Upper lobe of left lung (tissue), 6 donors: ENCODE results near the gene GALNT18. TPM values are rescaled to one million over a fixed set of nuclear protein-coding genes. Genes with fewer than 3 reads are reported as not detected.

Source experiments
- ATAC-seq, 2 donors: fragments of 200-7000 bp; cut with Tn5 transposase; one replicate each; pipeline ENCODE4 v1.9.1; 2022; ENCODE audit warnings: mild to moderate bottlenecking in 2 of 2, moderate library complexity in 2 of 2; ENCODE audit not compliant: low FRiP score in 2 of 2
- DNase-seq, 2 donors: peaks; one replicate each; pipeline ENCODE4 v3.0.0-alpha.2; 2019 to 2020
- H3K27ac ChIP-seq, 4 donors: fragments of 200-600 bp; sonication (generic); one replicate each; pipeline ENCODE4 v1.5.1; 2016 to 2019
- H3K27me3 ChIP-seq, 4 donors: fragments of 200-600 bp; sonication (generic); one replicate each; pipeline ENCODE4 v1.5.1; 2017 to 2019
- H3K36me3 ChIP-seq, 4 donors: fragments of 200-600 bp; sonication (generic); one replicate each; pipeline ENCODE4 v1.5.1; 2016 to 2019
- H3K4me1 ChIP-seq, 4 donors: fragments of 200-600 bp; sonication (generic); one replicate each; pipeline ENCODE4 v1.5.1; 2018 to 2019
- H3K4me3 ChIP-seq, 4 donors: fragments of 200-600 bp; sonication (generic); one replicate each; pipeline ENCODE4 v1.5.1; 2017 to 2019; ENCODE audit warnings: mild to moderate bottlenecking in 2 of 4, moderate library complexity in 1 of 4
- H3K9me3 ChIP-seq, 4 donors: fragments of 200-600 bp; sonication (generic); one replicate each; pipeline ENCODE4 v1.5.1; 2018 to 2019
- CTCF ChIP-seq, 6 experiments: fragments of 450-650 bp in 4 of 6; fragments of 200-600 bp in 2 of 6; sonication (generic) in 2 of 6; IDR thresholded peaks; one replicate each; pipeline ENCODE4 v1.5.1; 2016 to 2019; ENCODE audit warnings: antibody characterized with exemption in 6 of 6
- EP300 ChIP-seq, 4 donors: sonication (generic); formaldehyde crosslinking; IDR thresholded peaks; one replicate each; pipeline ENCODE4 v1.5.1; 2017; ENCODE audit warnings: antibody characterized with exemption in 4 of 4, control low read depth in 2 of 4
- POLR2A ChIP-seq, 4 donors: fragments of 450-650 bp; IDR thresholded peaks; one replicate each; pipeline ENCODE4 v1.5.1; 2016 to 2017; ENCODE audit warnings: antibody characterized with exemption in 4 of 4, mild to moderate bottlenecking in 2 of 4
- POLR2AphosphoS5 ChIP-seq, 2 donors: sonication (generic); formaldehyde crosslinking; IDR thresholded peaks; one replicate each; pipeline ENCODE4 v1.5.1; 2017; ENCODE audit warnings: antibody characterized with exemption in 2 of 2
- WGBS, 2 donors: methylation state at CpG; one replicate each; pipeline ENCODE4 v1.1.5; 2017 to 2018; 5-methylcytosine and 5-hydroxymethylcytosine counted together
- total RNA-seq, 6 donors: library from RNA; depleted of rRNA in 4 of 6; stranded (reverse); fragments of >200 nt in 4 of 6; gene quantifications; one replicate each; pipeline versions ENCODE4 v1.1.0 to v1.2.1, GENCODE V29; 2016 to 2021
- donor health status: DM: no; HTN: no; CAD: no; lungs with moderate emphysema.
- donor health status: DM: no; HTN: yes; CAD: no; lungs with severe emphysema.

Gene GALNT18
- total RNA-seq, 6 donors from 2014 or later: 48.2 to 115 (median 61.8) TPM

- WGBS, 2 donors: 76 to 88% methylated on average over 2 of the region's 2 CpGs
- no peak for TF ChIP-seq CTCF (IDR thresholded peaks at IDR 0.05)
- TF ChIP-seq POLR2AphosphoS5 (IDR thresholded peaks at IDR 0.05): no peak
- no peak for TF ChIP-seq EP300 (IDR thresholded peaks at IDR 0.05)
Measured at GRCh38 chr11:11306855-11307254, 314.9 kb downstream of the GALNT18 start.

DNA sequence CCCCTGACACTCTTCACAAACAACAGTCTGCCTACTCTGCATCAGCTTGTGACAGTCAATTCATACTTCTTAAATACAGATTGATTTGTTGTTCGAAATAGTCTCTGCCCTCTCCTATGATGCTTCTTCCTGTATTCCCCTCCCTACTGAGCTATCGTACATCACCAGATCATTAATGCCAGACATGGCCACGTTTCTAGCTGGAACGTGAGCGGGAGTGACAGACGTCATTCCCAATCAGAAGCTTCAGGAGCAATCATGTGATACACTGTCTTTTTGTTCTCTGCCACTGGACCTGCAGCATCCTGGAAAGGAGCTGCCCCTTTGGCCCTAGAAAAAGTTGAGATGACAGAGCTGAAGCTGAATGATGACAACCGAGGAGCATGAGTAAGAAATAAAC is 317.3 kb downstream of the GALNT18 start:
- Histone ChIP-seq H3K27ac (no peak overlapping the region), H3K4me3 (no peak overlapping the region), H3K9me3 (no peaks in the 10 kb centered on the region), H3K27me3 (no peaks in the 10 kb centered on the region), H3K4me1 (no peaks in the 10 kb centered on the region), H3K36me3 (peaks cover 0 to 16% (median 0%) of the 10 kb centered on the region in 4 donors)
- WGBS, 2 donors: 83 to 85% methylated on average over 7 of the region's 7 CpGs
- ATAC-seq: no peak
- DNase-seq: no peak
- TF ChIP-seq POLR2AphosphoS5 (IDR thresholded peaks at IDR 0.05): no peak
- no peak for TF ChIP-seq CTCF (IDR thresholded peaks at IDR 0.05)
- no peak for TF ChIP-seq EP300 (IDR thresholded peaks at IDR 0.05)
- TF ChIP-seq POLR2A (IDR thresholded peaks at IDR 0.05): no peak

More at GRCh38 chr11:11306855-11307254, 314.9 kb downstream of the GALNT18 start:
- H3K9me3 ChIP-seq: no peaks in the 10 kb centered on the region
- ATAC-seq: no peak
- DNase-seq: no peak
- no peak overlapping the region for H3K27ac ChIP-seq
- no peak overlapping the region for H3K4me3 ChIP-seq
- peaks cover 0 to 4% (median 0%) of the 10 kb centered on the region in 4 donors for H3K4me1 ChIP-seq
- peaks cover 0 to 13% (median 0%) of the 10 kb centered on the region in 4 donors for H3K36me3 ChIP-seq
- no peaks in the 10 kb centered on the region for H3K27me3 ChIP-seq

DNA sequence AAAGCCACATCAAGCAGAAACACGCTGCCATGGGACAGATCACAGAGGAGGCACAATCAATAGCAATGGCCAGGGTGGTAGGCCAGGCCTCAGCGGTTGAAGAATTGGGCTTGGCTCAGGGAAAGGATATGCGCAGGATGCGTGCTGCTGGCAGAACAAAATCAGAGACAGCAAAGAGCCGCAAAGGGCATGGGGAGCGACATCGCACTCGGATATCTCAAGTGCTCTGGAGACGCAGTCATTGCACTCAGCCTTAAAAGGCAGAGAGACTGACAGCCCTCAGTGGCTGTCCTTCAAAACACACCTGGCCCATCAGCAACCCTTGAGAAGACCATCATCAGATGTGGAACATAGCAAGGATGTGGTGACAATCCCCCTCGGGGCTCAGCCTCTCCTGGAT is 319.2 kb downstream of the GALNT18 start:
- Histone ChIP-seq H3K4me3 (no peak overlapping the region), H3K36me3 (peaks cover 0 to 27% (median 0%) of the 10 kb centered on the region in 4 donors), H3K9me3 (no peaks in the 10 kb centered on the region), H3K27me3 (no peaks in the 10 kb centered on the region), H3K4me1 (no peaks in the 10 kb centered on the region), H3K27ac (no peak overlapping the region)
- 86 to 90% methylated on average over 8 to 10 of the region's 10 CpGs for WGBS, 2 donors
- DNase-seq (no peak), ATAC-seq (no peak)
- no peak for TF ChIP-seq CTCF (IDR thresholded peaks at IDR 0.05)
- TF ChIP-seq POLR2A (IDR thresholded peaks at IDR 0.05): no peak
- no peak for TF ChIP-seq EP300 (IDR thresholded peaks at IDR 0.05)
- no peak for TF ChIP-seq POLR2AphosphoS5 (IDR thresholded peaks at IDR 0.05)

DNA sequence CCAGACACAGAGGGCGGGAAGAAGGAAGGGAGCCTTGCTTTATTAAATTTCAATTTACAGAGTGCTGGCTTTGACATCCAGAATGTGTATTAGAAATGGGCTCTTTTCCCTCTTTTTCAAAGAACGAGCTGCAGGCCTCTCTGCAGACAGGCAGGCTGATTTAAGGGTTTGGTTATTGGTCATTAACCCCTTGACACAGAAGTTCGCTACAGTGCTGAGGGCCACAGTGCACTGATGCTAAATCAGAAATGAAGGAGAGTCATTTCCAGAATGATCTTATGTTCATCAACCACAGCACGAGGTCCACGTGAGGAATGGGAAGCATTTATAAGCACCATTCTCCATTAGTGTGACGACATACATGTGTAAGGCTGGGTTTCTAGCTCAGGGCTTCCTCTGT is 320.6 kb downstream of the GALNT18 start:
- Histone ChIP-seq H3K36me3 (peaks cover 0 to 38% (median 0%) of the 10 kb centered on the region in 4 donors), H3K27ac (no peak overlapping the region), H3K9me3 (no peaks in the 10 kb centered on the region), H3K4me1 (no peaks in the 10 kb centered on the region), H3K27me3 (no peaks in the 10 kb centered on the region), H3K4me3 (no peak overlapping the region)
- ATAC-seq (no peak), DNase-seq (no peak)
- WGBS, 2 donors: 83 to 85% methylated on average over 6 of the region's 6 CpGs
- no peak for TF ChIP-seq CTCF (IDR thresholded peaks at IDR 0.05)
- no peak for TF ChIP-seq EP300 (IDR thresholded peaks at IDR 0.05)
- TF ChIP-seq POLR2A (IDR thresholded peaks at IDR 0.05): no peak
- TF ChIP-seq POLR2AphosphoS5 (IDR thresholded peaks at IDR 0.05): no peak

DNA sequence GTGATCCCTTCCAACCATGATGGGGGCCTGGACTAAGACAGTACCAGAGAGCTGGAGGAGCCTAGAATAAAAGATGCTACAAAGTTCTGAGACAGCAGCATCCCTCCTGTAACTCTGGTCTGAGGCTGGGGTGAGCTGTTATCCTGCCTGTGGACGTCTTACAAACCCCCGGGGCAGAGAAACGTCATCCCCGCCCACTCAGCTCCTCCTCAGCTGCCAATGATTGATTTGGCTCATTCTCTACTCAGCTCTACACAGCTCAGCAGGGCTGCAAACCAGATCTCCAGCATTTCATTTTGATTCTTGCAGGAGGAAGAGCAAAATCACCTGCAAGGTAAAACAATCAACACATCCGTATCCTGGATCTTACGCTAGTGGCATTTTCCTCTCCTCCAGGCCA is 324.2 kb downstream of the GALNT18 start:
- H3K36me3 ChIP-seq: peaks cover 0 to 42% (median 0%) of the 10 kb centered on the region in 4 donors
- no peak overlapping the region for H3K27ac ChIP-seq
- TF ChIP-seq POLR2A (IDR thresholded peaks at IDR 0.05) (no peak), CTCF (IDR thresholded peaks at IDR 0.05) (no peak), EP300 (IDR thresholded peaks at IDR 0.05) (no peak), POLR2AphosphoS5 (IDR thresholded peaks at IDR 0.05) (no peak)
- no peak overlapping the region for H3K4me3 ChIP-seq
- peaks cover 0 to 4% (median 0%) of the 10 kb centered on the region in 4 donors for H3K4me1 ChIP-seq
- 60 to 83% methylated on average over 6 of the region's 6 CpGs for WGBS, 2 donors
- H3K9me3 ChIP-seq: no peaks in the 10 kb centered on the region
- H3K27me3 ChIP-seq: no peaks in the 10 kb centered on the region
- ATAC-seq: no peak
- no peak for DNase-seq
